Measurements from ENCODE around the gene DCAF11. TPM values are rescaled to one million over a fixed set of nuclear protein-coding genes. Genes with fewer than 3 reads are reported as not detected.
A peak's percentile ranks its signal among the peaks of the same experiment; 100 is the strongest.

Gene DCAF11
- total RNA-seq, 1 donor from 2014 or later, result 52.8 TPM

- no peaks in the 10 kb centered on the region for H3K9me3 Mint-ChIP-seq (ENCODE audit: unreplicated experiment)
- TF ChIP-seq CTCF (IDR thresholded peaks at IDR 0.05), result no peak
- H3K27me3 Mint-ChIP-seq (ENCODE audit: unreplicated experiment), result no peaks in the 10 kb centered on the region
- peaks cover 21% of the 10 kb centered on the region for H3K36me3 Mint-ChIP-seq (ENCODE audit: unreplicated experiment)
- no peak overlapping the region for H3K27ac Mint-ChIP-seq (ENCODE audit: unreplicated experiment)
- H3K4me1 Mint-ChIP-seq (ENCODE audit: unreplicated experiment), result peaks cover 4% of the 10 kb centered on the region
- DNase-seq (ENCODE audit: extremely low spot score, unreplicated experiment), result no peak
- H3K4me3 Mint-ChIP-seq (ENCODE audit: unreplicated experiment), result peak overlapping the region; percentile 10
Measured at GRCh38 chr14:24172261-24172860, 57.8 kb downstream of the DCAF11 start.

- no peak for TF ChIP-seq CTCF (IDR thresholded peaks at IDR 0.05)
- Mint-ChIP-seq H3K36me3 (ENCODE audit: unreplicated experiment) (peaks cover 17% of the 10 kb centered on the region), H3K9me3 (ENCODE audit: unreplicated experiment) (no peaks in the 10 kb centered on the region), H3K4me1 (ENCODE audit: unreplicated experiment) (peaks cover 4% of the 10 kb centered on the region), H3K27ac (ENCODE audit: unreplicated experiment) (no peak overlapping the region), H3K4me3 (ENCODE audit: unreplicated experiment) (no peak overlapping the region), H3K27me3 (ENCODE audit: unreplicated experiment) (no peaks in the 10 kb centered on the region)
- DNase-seq (ENCODE audit: extremely low spot score, unreplicated experiment), result no peak
Measured at GRCh38 chr14:24172871-24173281, 58.3 kb downstream of the DCAF11 start.

Small RNA genes lying within 50 kb of the gene (microRNA-seq; reads per million reads assigned to microRNA genes)
- gene MIR7703 (ENCODE audit: unreplicated experiment), result not detected

Other genes with a start within 250 kb of the DCAF11 start
- gene DHRS4, start 161.0 kb upstream of the DCAF11 start, total RNA-seq, result 19.1 and 19.6 TPM in 2 replicates
- gene DHRS4L2, start 125.8 kb upstream of the DCAF11 start, total RNA-seq, result 15.9 and 17.1 TPM in 2 replicates
- gene CARMIL3, start 62.8 kb upstream of the DCAF11 start, total RNA-seq, result 0.31 and 0.35 TPM in 2 replicates
- gene CPNE6, start 43.2 kb upstream of the DCAF11 start, total RNA-seq, result not detected in 2 replicates
- 66.0 and 75.1 TPM in 2 replicates for gene PCK2, start 20.5 kb upstream of the DCAF11 start, total RNA-seq
- 1.2 and 1.9 TPM in 2 replicates for gene NRL, start 172 bp downstream of the DCAF11 start, total RNA-seq
- 0.63 and 0.73 TPM in 2 replicates for gene FITM1, start 15.9 kb downstream of the DCAF11 start, total RNA-seq
- gene PSME1, start 21.4 kb downstream of the DCAF11 start, total RNA-seq, result 154 and 156 TPM in 2 replicates
- 13.6 and 15.6 TPM in 2 replicates for gene EMC9, start 26.8 kb downstream of the DCAF11 start, total RNA-seq
- 86.2 and 91.8 TPM in 2 replicates for gene PSME2, start 31.8 kb downstream of the DCAF11 start, total RNA-seq
- 65.9 and 66.5 TPM in 2 replicates for gene RNF31, start 32.7 kb downstream of the DCAF11 start, total RNA-seq
- 58.9 and 62.5 TPM in 2 replicates for gene IRF9, start 46.5 kb downstream of the DCAF11 start, total RNA-seq
- 8.1 and 11.5 TPM in 2 replicates for gene REC8, start 57.3 kb downstream of the DCAF11 start, total RNA-seq
- gene IPO4, start 74.0 kb downstream of the DCAF11 start, total RNA-seq, result 34.6 and 36.5 TPM in 2 replicates
- 69.5 and 81.8 TPM in 2 replicates for gene TM9SF1, start 80.7 kb downstream of the DCAF11 start, total RNA-seq
- not detected in 2 replicates for gene TSSK4, start 90.9 kb downstream of the DCAF11 start, total RNA-seq
- gene CHMP4A, start 98.7 kb downstream of the DCAF11 start, total RNA-seq, result 38.1 and 45.3 TPM in 2 replicates
- 23.8 and 25.4 TPM in 2 replicates for gene MDP1, start 101.3 kb downstream of the DCAF11 start, total RNA-seq
- gene NEDD8, start 117.6 kb downstream of the DCAF11 start, total RNA-seq, result 158 and 164 TPM in 2 replicates
- 61.7 and 68.7 TPM in 2 replicates for gene GMPR2, start 118.2 kb downstream of the DCAF11 start, total RNA-seq
- gene TINF2, start 127.8 kb downstream of the DCAF11 start, total RNA-seq, result 69.2 and 75.7 TPM in 2 replicates
- gene TGM1, start 148.4 kb downstream of the DCAF11 start, total RNA-seq, result 2.1 and 2.3 TPM in 2 replicates
- gene RABGGTA, start 156.8 kb downstream of the DCAF11 start, total RNA-seq, result 26.1 and 30.8 TPM in 2 replicates
- 24.6 and 27.0 TPM in 2 replicates for gene DHRS1, start 185.0 kb downstream of the DCAF11 start, total RNA-seq
- gene NOP9, start 185.1 kb downstream of the DCAF11 start, total RNA-seq, result 27.8 and 28.2 TPM in 2 replicates
- not detected in 2 replicates for gene CIDEB, start 193.2 kb downstream of the DCAF11 start, total RNA-seq
- gene LTB4R2, start 195.4 kb downstream of the DCAF11 start, total RNA-seq, result 12.5 and 14.9 TPM in 2 replicates
- gene LTB4R, start 196.7 kb downstream of the DCAF11 start, total RNA-seq, result 10.0 and 11.3 TPM in 2 replicates
- 25.3 and 26.5 TPM in 2 replicates for gene ADCY4, start 220.3 kb downstream of the DCAF11 start, total RNA-seq
- 0.78 and 1.3 TPM in 2 replicates for gene RIPK3, start 225.2 kb downstream of the DCAF11 start, total RNA-seq

All from osteocyte (in vitro differentiated cells).